HCT116 (cell line): ENCODE results near the gene LCOR. TPM values are rescaled to one million over a fixed set of nuclear protein-coding genes. Genes with fewer than 3 reads are reported as not detected.

Source experiments
- CBX3 ChIP-seq: IDR thresholded peaks from 2 replicates; pipeline ENCODE4 v1.6.1; 2012; ENCODE audit warnings: low read depth
- CEBPB ChIP-seq: IDR thresholded peaks from 2 replicates; pipeline ENCODE4 v1.6.1; 2012; ENCODE audit warnings: low read depth
- CTCF ChIP-seq, 3 experiments: fragments of 200-600 bp in 1 of 3; sonication (generic) in 1 of 3; IDR thresholded peaks in 2 of 3; conservative IDR thresholded peaks in 1 of 3; 2 replicates each; pipeline ENCODE4 v1.5.1; 2012 to 2017; ENCODE audit warnings: low read depth in 2 of 3, low read length in 2 of 3, antibody characterized with exemption in 1 of 3, borderline replicate concordance in 1 of 3, control low read depth in 1 of 3, mild to moderate bottlenecking in 1 of 3, mixed read lengths in 1 of 3, mixed run types in 1 of 3, moderate library complexity in 1 of 3; ENCODE audit not compliant: insufficient read depth in 1 of 3
- SP1 ChIP-seq: IDR thresholded peaks from 2 replicates; pipeline ENCODE4 v1.6.1; 2012; ENCODE audit warnings: low read depth
- YY1 ChIP-seq: IDR thresholded peaks from 2 replicates; pipeline ENCODE4 v1.6.1; 2011; ENCODE audit warnings: low read length, low read depth, moderate library complexity, mild to moderate bottlenecking; ENCODE audit not compliant: insufficient replicate concordance; ENCODE audit errors: extremely low read depth
- ZFX ChIP-seq: fragments of 450-650 bp; IDR thresholded peaks from 2 replicates; pipeline ENCODE4 v1.6.1; 2017
- total RNA-seq: library from RNA; stranded (reverse); gene quantifications from one replicate; pipeline ENCODE4 v1.2.1, GENCODE V29; 2021; ENCODE audit not compliant: unreplicated experiment
- TF ChIP-seq, protein P1 (sequence below): IDR thresholded peaks from 2 replicates; pipeline ENCODE4 v1.6.1; 2012; ENCODE audit warnings: low read depth

LCOR gene
- total RNA-seq, 1 experiment from 2014 or later = 59.9 TPM

GRCh38 chr10:96840841-96841518 is 8.9 kb downstream of the LCOR start (continued):
- TF ChIP-seq CTCF (IDR thresholded peaks at IDR 0.05 in 2 of 3, conservative IDR thresholded peaks at IDR 0.05 in 1 of 3; ENCODE audit: borderline replicate concordance in 1 of 3, insufficient read depth in 1 of 3, low read depth in 2 of 3, low read length in 2 of 3) (no peak), CBX3 (no peak), ZFX (no peak), SP1 (peak; percentile 70), YY1 (no peak), CEBPB (peak; percentile 89)
- TF ChIP-seq, protein P1, sequence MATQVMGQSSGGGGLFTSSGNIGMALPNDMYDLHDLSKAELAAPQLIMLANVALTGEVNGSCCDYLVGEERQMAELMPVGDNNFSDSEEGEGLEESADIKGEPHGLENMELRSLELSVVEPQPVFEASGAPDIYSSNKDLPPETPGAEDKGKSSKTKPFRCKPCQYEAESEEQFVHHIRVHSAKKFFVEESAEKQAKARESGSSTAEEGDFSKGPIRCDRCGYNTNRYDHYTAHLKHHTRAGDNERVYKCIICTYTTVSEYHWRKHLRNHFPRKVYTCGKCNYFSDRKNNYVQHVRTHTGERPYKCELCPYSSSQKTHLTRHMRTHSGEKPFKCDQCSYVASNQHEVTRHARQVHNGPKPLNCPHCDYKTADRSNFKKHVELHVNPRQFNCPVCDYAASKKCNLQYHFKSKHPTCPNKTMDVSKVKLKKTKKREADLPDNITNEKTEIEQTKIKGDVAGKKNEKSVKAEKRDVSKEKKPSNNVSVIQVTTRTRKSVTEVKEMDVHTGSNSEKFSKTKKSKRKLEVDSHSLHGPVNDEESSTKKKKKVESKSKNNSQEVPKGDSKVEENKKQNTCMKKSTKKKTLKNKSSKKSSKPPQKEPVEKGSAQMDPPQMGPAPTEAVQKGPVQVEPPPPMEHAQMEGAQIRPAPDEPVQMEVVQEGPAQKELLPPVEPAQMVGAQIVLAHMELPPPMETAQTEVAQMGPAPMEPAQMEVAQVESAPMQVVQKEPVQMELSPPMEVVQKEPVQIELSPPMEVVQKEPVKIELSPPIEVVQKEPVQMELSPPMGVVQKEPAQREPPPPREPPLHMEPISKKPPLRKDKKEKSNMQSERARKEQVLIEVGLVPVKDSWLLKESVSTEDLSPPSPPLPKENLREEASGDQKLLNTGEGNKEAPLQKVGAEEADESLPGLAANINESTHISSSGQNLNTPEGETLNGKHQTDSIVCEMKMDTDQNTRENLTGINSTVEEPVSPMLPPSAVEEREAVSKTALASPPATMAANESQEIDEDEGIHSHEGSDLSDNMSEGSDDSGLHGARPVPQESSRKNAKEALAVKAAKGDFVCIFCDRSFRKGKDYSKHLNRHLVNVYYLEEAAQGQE = no peak
- TF ChIP-seq, all 23 proteins: peak for 7
